Tibial nerve (tissue), 3 donors: ENCODE measurements around the gene NKAIN4.

Source experiments
- POLR2A ChIP-seq, 2 donors: fragments of 450-650 bp; IDR thresholded peaks; one replicate each; pipeline ENCODE4 v1.6.1; 2017; ENCODE audit warnings: antibody characterized with exemption in 2 of 2, mild to moderate bottlenecking in 2 of 2, moderate library complexity in 2 of 2
- TF ChIP-seq, protein P1 (sequence below), 5 experiments: fragments of 200-600 bp in 3 of 5; fragments of 450-650 bp in 2 of 5; sonication (generic) in 3 of 5; IDR thresholded peaks; one replicate each; pipeline ENCODE4 v1.5.1; 2016 to 2019; ENCODE audit warnings: antibody characterized with exemption in 5 of 5, mild to moderate bottlenecking in 3 of 5, moderate library complexity in 2 of 5

DNA sequence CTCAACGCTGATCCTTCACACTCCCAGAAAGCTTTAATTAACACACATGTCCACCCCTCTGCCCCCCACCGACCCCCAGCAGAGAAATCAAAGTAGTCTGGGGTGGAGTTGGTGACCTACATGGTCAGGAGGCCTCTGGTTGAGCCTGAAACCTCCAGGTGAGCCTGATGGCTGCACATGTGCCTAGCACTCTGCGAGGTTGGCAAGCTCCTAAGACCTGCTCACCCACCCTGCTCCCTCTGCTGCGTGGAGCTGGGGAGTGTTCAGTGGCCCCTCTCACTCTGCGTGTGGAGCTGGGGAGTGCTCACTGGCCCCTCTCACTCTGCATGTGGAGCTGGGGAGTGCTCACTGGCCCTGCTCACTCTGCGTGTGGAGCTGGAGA lies 30.4 kb downstream of the NKAIN4 start:
- TF ChIP-seq, protein P1, sequence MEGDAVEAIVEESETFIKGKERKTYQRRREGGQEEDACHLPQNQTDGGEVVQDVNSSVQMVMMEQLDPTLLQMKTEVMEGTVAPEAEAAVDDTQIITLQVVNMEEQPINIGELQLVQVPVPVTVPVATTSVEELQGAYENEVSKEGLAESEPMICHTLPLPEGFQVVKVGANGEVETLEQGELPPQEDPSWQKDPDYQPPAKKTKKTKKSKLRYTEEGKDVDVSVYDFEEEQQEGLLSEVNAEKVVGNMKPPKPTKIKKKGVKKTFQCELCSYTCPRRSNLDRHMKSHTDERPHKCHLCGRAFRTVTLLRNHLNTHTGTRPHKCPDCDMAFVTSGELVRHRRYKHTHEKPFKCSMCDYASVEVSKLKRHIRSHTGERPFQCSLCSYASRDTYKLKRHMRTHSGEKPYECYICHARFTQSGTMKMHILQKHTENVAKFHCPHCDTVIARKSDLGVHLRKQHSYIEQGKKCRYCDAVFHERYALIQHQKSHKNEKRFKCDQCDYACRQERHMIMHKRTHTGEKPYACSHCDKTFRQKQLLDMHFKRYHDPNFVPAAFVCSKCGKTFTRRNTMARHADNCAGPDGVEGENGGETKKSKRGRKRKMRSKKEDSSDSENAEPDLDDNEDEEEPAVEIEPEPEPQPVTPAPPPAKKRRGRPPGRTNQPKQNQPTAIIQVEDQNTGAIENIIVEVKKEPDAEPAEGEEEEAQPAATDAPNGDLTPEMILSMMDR (IDR thresholded peaks at IDR 0.05): no peak
- TF ChIP-seq POLR2A (IDR thresholded peaks at IDR 0.05): no peak
